HK-2 (cell line): Measurements from ENCODE around the gene ADM.

Source experiments
- DNase-seq: peaks from one replicate; pipeline ENCODE4 v3.0.0-alpha.2; 2018; ENCODE audit not compliant: unreplicated experiment

Gene ADM

GRCh38 chr11:10309163-10310093 lies 4.6 kb downstream of the ADM start:
- DNase-seq: no peak

GRCh38 chr11:10310301-10310841 lies 5.5 kb downstream of the ADM start:
- no peak for DNase-seq

- no peak for DNase-seq
These were observed 6.9 kb downstream of the ADM start for GRCh38 chr11:10311802-10312201.

DNA sequence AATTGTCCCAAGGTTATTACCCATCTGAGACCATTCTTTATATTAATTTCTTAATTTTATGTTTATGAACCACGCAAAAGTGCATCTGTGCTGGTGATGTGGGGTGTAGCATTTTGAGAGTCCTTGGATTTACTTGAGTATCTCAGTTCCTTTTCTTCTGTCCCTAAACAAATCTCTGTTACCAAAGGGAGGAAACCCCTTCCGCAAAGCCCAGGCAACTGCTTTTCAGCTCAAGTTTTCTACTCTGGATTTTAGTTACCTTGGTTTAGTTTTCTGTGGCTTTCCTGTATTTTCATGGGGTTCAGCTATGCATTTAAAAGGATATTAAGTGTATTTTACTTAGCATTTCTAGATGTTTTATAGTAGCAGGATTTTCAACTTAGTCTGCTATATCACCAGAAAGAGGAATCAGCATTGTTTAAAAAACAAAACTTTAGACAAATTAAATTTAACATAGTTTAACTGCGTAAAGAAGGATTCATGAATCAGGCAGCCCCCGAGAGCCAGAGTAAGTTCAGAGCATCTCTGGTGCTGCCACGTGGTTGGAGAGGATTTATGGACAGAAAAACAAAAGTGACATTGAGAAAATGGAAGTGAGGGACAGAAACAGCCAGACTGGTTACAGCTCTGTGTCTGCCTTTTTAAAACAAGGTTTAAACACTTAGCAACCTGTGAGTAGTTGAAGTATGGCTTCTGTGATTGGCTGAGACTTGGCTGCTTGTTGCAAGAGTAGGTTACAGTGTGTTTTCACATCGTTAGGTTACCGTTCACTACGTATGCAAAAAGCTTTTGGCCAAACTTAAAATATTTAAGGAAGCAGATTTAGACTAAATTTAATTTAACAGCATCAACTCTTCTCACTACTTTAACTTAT lies 9.6 kb downstream of the ADM start:
- no peak for DNase-seq

DNA sequence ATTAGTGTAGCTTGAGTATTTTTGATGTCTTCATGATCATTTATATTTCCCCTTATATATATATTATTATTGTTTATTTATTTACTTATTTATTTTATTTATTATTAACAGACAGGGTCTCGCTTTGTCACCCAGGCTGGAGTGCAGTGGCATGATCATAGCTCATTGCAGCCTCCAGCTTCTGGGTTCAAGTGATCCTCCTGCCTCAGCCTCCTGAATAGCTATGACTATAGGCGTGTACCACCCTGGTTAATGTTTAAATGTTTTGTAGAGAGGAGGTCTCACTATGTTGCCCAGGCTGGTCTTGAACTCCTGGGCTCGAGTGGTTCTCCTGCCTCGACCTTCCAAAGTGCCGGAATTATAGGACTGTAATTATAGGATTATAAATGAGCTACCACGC lies 10.2 kb downstream of the ADM start:
- no peak for DNase-seq

DNA sequence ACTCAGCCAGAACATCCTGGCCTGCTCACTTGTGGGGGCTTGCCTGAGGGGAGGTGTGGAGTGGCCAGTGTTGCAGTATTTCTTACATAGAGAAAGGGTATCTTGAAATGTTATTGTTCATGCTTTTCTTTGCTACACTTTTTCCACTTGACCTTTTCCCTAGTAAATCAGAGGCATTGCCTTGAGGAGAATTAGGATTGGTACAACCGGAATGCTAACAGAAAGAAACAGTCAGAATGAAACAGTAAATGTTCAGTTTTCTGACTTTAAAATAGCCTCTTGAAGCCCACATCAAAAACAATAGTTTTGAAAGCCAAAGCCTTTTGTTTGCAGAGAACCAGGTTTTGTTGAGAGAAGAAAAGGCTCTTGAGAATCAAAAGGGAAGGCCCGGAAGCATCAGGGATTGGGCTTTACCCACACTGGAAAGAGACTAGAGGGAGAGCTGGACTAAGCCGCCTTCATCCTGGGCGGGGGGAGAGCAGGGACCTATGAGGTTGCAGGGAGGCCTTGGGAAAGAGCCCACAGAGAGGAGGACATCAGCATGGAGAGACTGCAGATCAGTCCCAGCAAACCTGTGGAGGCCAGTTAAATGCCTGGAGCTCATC lies 12.4 kb downstream of the ADM start:
- DNase-seq: no peak

GRCh38 chr11:10317776-10318526 lies 13.1 kb downstream of the ADM start:
- no peak for DNase-seq

GRCh38 chr11:10318527-10318802 lies 13.6 kb downstream of the ADM start:
- DNase-seq: no peak

GRCh38 chr11:10319702-10320558 lies 15.1 kb downstream of the ADM start:
- no peak for DNase-seq

GRCh38 chr11:10320736-10321465 lies 16.0 kb downstream of the ADM start:
- DNase-seq: no peak

GRCh38 chr11:10322401-10322800 lies 17.5 kb downstream of the ADM start:
- no peak for DNase-seq

DNA sequence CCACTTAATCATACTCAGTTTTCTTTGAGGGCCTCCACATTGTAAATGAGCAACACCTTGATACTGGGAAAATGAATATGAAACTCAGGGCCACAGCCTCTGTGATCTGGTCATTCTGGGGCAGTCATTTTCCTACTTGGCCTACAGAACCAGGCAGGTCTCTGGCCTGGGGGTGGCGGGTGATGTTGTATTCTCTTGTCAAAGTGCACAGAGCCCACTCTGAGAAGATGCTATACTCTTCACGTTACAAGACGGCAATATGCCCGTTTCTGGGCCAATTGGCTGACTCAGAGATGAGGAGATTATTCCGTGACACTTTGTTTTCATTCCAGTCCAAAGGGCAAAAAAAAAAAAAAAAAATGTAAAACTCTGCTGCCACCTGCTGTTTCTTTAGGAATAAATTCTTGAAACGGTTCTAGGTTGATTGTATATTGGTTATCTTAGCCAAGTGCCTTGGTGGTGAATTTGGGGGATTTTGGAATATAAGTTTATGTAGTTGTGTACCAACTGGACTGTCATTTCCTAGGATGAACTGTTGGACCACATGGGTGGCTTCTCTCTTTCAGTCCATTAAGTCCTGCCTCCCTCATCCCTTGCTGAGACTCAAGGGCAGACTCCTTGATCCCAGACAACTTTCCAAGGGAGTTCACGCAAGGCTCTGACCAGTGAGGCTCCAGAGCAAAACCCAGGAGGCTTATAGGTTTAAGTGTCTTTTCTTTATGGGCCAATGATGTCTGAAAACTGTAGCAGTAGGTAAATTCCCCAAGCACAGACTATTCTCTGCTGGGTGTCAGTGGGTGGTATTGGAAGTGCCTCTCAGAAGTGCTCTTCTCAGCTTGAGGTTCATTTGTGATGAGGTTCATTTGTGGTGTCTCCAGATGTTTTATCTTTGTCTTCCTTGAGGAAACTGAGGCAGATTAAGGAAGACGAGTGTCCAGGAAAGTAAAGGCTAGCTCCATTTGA lies 18.2 kb downstream of the ADM start:
- DNase-seq: no peak

DNA sequence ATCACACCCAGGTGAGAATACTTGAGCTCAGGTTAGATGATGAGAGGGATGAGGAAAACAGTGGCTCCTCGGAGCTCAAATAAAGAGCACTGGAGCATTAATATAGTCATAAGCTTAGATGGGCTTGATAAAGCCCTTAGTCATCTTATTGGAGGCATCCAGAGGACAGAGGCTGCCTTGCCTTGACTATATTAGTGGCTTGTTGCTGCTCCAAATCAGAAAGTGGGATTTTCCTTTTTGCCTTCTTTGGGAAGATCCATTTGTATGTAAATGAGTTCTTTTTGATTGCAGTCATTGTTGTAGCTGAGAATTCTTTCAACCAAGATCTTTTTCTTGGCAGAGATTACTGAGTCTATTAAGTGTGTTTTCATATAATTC lies 18.9 kb downstream of the ADM start:
- DNase-seq: no peak

GRCh38 chr11:10324474-10324873 lies 19.6 kb downstream of the ADM start:
- no peak for DNase-seq

DNA sequence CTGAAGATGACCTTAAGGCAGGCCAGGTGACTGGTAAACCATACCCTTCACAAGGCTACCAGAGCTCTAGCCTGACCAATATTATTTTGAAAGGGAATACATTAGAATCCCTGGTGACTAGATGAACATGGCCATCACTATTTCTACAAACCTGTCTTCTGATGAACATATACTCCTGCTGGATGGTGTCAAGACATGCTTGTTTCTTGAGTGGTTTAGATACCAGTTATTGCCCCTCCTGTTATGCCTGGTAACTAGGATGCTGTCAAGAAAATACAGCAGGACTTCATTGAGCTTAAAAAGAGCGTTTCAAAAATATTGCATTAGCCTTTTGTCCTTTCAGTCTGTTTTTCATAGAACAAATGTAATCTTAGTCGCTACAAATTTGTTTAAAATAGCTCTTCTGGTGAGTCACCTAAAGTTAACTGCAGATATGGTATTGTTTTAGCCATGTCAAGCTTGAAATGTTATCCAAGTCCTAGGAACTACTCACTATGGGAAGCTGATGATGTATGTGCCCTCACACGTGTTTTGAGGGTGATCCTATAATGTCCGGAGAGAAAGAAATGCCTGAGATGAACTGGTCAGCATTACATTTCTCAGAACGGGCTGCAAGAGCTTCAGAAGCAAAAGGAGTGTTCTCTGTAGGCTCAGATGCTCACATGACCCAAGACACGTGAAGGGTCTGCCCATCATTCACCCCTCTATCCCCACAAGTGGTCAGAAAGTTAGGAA lies 20.6 kb downstream of the ADM start:
- DNase-seq: no peak

DNA sequence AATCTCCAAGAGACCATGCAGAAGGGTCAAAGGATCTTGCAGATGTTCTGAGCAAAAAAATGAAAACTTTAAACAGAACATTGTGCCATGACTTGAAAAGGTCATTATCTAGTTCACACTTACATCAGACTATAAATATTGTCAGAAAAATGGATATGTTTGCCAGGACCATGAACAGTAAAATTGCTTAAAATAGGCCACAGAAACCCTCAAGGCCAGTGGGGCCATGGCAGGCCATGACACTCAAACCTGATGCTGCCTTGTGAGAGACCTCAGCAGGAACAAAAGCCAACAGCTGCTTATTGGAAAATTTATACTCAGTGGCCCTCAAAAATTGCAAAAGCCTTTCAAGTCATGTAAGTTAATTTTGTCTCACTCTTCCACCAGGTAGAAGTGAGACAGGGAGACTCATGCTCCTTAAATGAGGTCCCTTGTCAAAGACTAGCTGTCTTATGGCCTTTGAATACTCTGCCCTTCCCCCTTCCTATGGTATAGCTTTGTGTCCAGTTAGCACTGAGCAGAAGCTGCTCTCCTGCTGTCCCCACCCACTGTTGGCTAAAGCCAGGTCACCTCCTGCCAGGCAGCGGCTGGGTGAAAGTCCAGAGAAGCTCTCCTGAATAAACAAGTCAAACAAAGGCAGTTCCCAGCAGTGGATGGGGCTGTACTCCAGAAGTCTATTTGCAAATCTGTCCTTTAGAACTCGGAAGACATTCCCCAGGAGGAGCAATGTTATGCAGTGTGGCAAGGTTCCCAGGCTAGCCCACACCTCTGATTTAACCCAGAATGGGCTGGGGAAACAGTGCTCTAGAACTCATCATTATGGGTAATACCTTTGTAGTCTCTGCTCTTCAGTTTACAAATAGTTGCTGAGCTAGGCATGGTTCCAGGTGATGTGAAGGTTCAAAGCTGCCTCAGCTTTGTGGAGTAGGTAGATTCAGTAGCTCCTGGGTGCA lies 21.4 kb downstream of the ADM start:
- no peak for DNase-seq

- no peak for DNase-seq
These were observed 22.4 kb downstream of the ADM start for GRCh38 chr11:10327254-10327653.
